ENCODE measurements around the gene C1orf232.

Gene C1orf232

DNA sequence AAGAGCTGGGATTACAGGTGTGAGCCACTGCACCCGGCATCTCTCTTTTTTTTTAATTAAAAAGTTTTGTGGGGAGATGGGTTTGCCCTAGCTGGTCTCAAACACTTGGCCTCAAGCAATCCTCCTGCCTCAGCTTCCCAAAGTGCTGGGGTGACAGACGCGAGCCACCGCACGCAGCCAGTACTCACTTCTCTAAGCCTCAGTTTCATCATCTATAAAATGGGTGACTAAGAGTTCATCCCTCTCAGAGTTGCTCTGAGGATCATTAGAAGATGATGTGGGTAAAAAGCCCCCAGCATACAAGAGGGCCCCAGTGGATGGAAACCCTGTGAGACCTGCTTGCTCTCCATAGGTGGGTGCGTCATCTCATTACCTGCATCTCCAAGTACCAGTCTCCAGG is 19.1 kb upstream of the C1orf232 start:
- 0 out of 2 replicates have a peak, but pooled peaks cover 5% of the 10 kb centered on the region for H3K27me3 ChIP-seq (ENCODE audit: insufficient read depth, low read length)
- H3K4me3 ChIP-seq (ENCODE audit: low read depth, low read length, poor library complexity, severe bottlenecking): no peak overlapping the region
- no peak overlapping the region for H2AFZ ChIP-seq (ENCODE audit: low read length)
- no peaks in the 10 kb centered on the region for H3K4me1 ChIP-seq (ENCODE audit: insufficient read depth, low read length, severe bottlenecking)
- no peaks in the 10 kb centered on the region for H3F3A ChIP-seq (ENCODE audit: insufficient read depth, low read length)
- no peaks in the 10 kb centered on the region for H3K36me3 ChIP-seq (ENCODE audit: insufficient read depth, low read length)
- TF ChIP-seq, protein P1, sequence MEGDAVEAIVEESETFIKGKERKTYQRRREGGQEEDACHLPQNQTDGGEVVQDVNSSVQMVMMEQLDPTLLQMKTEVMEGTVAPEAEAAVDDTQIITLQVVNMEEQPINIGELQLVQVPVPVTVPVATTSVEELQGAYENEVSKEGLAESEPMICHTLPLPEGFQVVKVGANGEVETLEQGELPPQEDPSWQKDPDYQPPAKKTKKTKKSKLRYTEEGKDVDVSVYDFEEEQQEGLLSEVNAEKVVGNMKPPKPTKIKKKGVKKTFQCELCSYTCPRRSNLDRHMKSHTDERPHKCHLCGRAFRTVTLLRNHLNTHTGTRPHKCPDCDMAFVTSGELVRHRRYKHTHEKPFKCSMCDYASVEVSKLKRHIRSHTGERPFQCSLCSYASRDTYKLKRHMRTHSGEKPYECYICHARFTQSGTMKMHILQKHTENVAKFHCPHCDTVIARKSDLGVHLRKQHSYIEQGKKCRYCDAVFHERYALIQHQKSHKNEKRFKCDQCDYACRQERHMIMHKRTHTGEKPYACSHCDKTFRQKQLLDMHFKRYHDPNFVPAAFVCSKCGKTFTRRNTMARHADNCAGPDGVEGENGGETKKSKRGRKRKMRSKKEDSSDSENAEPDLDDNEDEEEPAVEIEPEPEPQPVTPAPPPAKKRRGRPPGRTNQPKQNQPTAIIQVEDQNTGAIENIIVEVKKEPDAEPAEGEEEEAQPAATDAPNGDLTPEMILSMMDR (IDR thresholded peaks at IDR 0.05; ENCODE audit: low read length): no peak
- no peak for TF ChIP-seq EZH2 (IDR thresholded peaks at IDR 0.05; ENCODE audit: borderline replicate concordance, low read length)
- no peak overlapping the region for H3K9ac ChIP-seq (ENCODE audit: low read length)
- H3K9me2 ChIP-seq (ENCODE audit: low read depth, low read length): no peaks in the 10 kb centered on the region
- no peaks in the 10 kb centered on the region for H3K79me2 ChIP-seq (ENCODE audit: insufficient read depth, low read length)
- H3K4me2 ChIP-seq (ENCODE audit: low read length): no peak overlapping the region
- H3K9me3 ChIP-seq (ENCODE audit: low read length): no peaks in the 10 kb centered on the region
- H3K27ac ChIP-seq (ENCODE audit: low read depth, low read length, poor library complexity, severe bottlenecking): no peak overlapping the region
- no peaks in the 10 kb centered on the region for H4K20me1 ChIP-seq (ENCODE audit: insufficient read depth, low read length)

DNA sequence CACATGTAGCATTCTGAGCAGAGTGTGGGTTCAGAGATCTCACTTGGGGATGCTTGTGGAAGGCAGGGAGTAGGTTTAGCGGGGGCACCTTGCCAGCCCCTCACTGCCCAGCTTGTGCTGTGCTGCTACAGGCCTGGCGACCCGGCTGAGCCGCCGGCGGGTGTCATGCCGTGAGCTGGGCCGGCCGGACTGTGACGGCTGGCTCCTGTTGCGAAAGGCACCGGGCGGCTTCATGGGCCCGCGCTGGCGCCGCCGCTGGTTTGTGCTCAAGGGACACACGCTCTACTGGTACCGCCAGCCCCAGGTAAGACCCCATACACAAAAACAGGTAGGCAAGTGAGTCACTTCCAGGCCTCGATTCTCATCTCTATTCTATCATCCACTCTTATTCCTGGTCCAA is 16.1 kb upstream of the C1orf232 start:
- Histone ChIP-seq H3K4me1 (ENCODE audit: insufficient read depth, low read length, severe bottlenecking) (peaks cover 5% of the 10 kb centered on the region), H3K4me2 (ENCODE audit: low read length) (no peak overlapping the region)

GRCh38 chr1:26184086-26184485 is 15.3 kb upstream of the C1orf232 start:
- H3K27ac ChIP-seq (ENCODE audit: low read depth, low read length, poor library complexity, severe bottlenecking): no peak overlapping the region
- H4K20me1 ChIP-seq (ENCODE audit: insufficient read depth, low read length): no peaks in the 10 kb centered on the region
- no peak overlapping the region for H2AFZ ChIP-seq (ENCODE audit: low read length)
- H3K9me2 ChIP-seq (ENCODE audit: low read depth, low read length): no peaks in the 10 kb centered on the region
- no peaks in the 10 kb centered on the region for H3K9me3 ChIP-seq (ENCODE audit: low read length)
- H3K79me2 ChIP-seq (ENCODE audit: insufficient read depth, low read length): no peaks in the 10 kb centered on the region
- no peaks in the 10 kb centered on the region for H3K36me3 ChIP-seq (ENCODE audit: insufficient read depth, low read length)
- no peak overlapping the region for H3K9ac ChIP-seq (ENCODE audit: low read length)
- H3K4me2 ChIP-seq (ENCODE audit: low read length): no peak overlapping the region
- H3F3A ChIP-seq (ENCODE audit: insufficient read depth, low read length): no peaks in the 10 kb centered on the region
- no peak overlapping the region for H3K4me3 ChIP-seq (ENCODE audit: low read depth, low read length, poor library complexity, severe bottlenecking)
- no peak for TF ChIP-seq EZH2 (IDR thresholded peaks at IDR 0.05; ENCODE audit: borderline replicate concordance, low read length)
- TF ChIP-seq, protein P1 (IDR thresholded peaks at IDR 0.05; ENCODE audit: low read length): no peak
- 0 out of 2 replicates have a peak, but pooled peaks cover 5% of the 10 kb centered on the region for H3K27me3 ChIP-seq (ENCODE audit: insufficient read depth, low read length)
- H3K4me1 ChIP-seq (ENCODE audit: insufficient read depth, low read length, severe bottlenecking): peaks cover 6% of the 10 kb centered on the region

More for the DNA sequence above, 16.1 kb upstream of the C1orf232 start:
- Histone ChIP-seq H3F3A (ENCODE audit: insufficient read depth, low read length) (no peaks in the 10 kb centered on the region), H3K4me3 (ENCODE audit: low read depth, low read length, poor library complexity, severe bottlenecking) (no peak overlapping the region), H3K79me2 (ENCODE audit: insufficient read depth, low read length) (no peaks in the 10 kb centered on the region), H3K9me3 (ENCODE audit: low read length) (no peaks in the 10 kb centered on the region), H3K36me3 (ENCODE audit: insufficient read depth, low read length) (no peaks in the 10 kb centered on the region), H2AFZ (ENCODE audit: low read length) (no peak overlapping the region), H3K9me2 (ENCODE audit: low read depth, low read length) (no peaks in the 10 kb centered on the region), H3K27me3 (ENCODE audit: insufficient read depth, low read length) (0 out of 2 replicates have a peak, but pooled peaks cover 5% of the 10 kb centered on the region), H3K27ac (ENCODE audit: low read depth, low read length, poor library complexity, severe bottlenecking) (no peak overlapping the region), H3K9ac (ENCODE audit: low read length) (no peak overlapping the region), H4K20me1 (ENCODE audit: insufficient read depth, low read length) (no peaks in the 10 kb centered on the region)
- TF ChIP-seq, protein P1 (IDR thresholded peaks at IDR 0.05; ENCODE audit: low read length): no peak
- no peak for TF ChIP-seq EZH2 (IDR thresholded peaks at IDR 0.05; ENCODE audit: borderline replicate concordance, low read length)

All from OCI-LY1 (cell line).